K562 (cell line): ENCODE data around the gene PCDHGB2. TPM values are rescaled to one million over a fixed set of nuclear protein-coding genes. Genes with fewer than 3 reads are reported as not detected.

Experiments used
- ATAC-seq: fragments of 200-7000 bp; cut with Tn5 transposase; 3 replicates; pipeline ENCODE4 v1.9.1; 2020; ENCODE audit warnings: moderate library complexity
- BruUV-seq: library from RNA; stranded (reverse); fragments of 400-500 nt; replicated peaks from 2 replicates; lab custom pipeline; 2021; lab: Mats Ljungman, UMichigan
- CTCF ChIA-PET: fragments of 300-600 bp; formaldehyde crosslinking; extraction: SDS; loops from one replicate; lab custom pipeline; 2021; ENCODE audit warnings: low intra/inter-chr PET ratio; lab: Yijun Ruan, JAX
- POLR2A ChIA-PET: fragments of 300-600, 350-650 bp; sonication (Branson Sonifier 250); formaldehyde crosslinking; extraction: SDS; loops from one replicate; lab custom pipeline; 2021; ENCODE audit warnings: antibody characterized with exemption, inconsistent platforms; lab: Yijun Ruan, JAX
- DNase-seq, 4 experiments: peaks; one replicate each; pipeline versions ENCODE4 v3.0.0 to v3.0.0-alpha.2; 2011 to 2018; ENCODE audit warnings: low spot score in 3 of 4, mixed read lengths in 3 of 4; ENCODE audit errors: extremely low read depth in 1 of 4
- FAIRE-seq: peaks from 2 replicates; lab custom pipeline; 2011; peaks lifted over from hg19 to GRCh38; lab: Jason Lieb, UNC
- H2AFZ ChIP-seq: 2 replicates; pipeline ENCODE4 v1.6.0; 2011; ENCODE audit warnings: low read depth, low read length, control low read depth, inconsistent platforms
- H3K27ac ChIP-seq: fragments of 200-600 bp; 3 replicates; pipeline ENCODE4 v1.8.0; 2011; ENCODE audit warnings: low read depth, mild to moderate bottlenecking, control low read depth, inconsistent platforms, low read length, moderate library complexity, mixed read lengths; ENCODE audit errors: extremely low read depth
- H3K27me3 ChIP-seq, 2 experiments: fragments of 300-600 bp in 1 of 2; 2 replicates in 1 of 2; 3 replicates in 1 of 2; pipeline versions ENCODE4 v1.6.0 to v1.8.0; 2011; ENCODE audit warnings: inconsistent platforms in 2 of 2, low read length in 2 of 2, mild to moderate bottlenecking in 1 of 2, mixed read lengths in 1 of 2, moderate library complexity in 1 of 2; ENCODE audit not compliant: control insufficient read depth in 2 of 2, insufficient read depth in 2 of 2
- H3K36me3 ChIP-seq: fragments of 300-600 bp; 3 replicates; pipeline ENCODE4 v1.8.0; 2011; ENCODE audit warnings: mild to moderate bottlenecking, low read length, inconsistent platforms; ENCODE audit not compliant: control insufficient read depth, insufficient read depth
- H3K4me1 ChIP-seq, 2 experiments: fragments of 200-600 bp in 1 of 2; replicated peaks in 1 of 2; 2 replicates in 1 of 2; 3 replicates in 1 of 2; pipeline versions ENCODE4 v1.5.1 to v1.8.0; 2011; ENCODE audit warnings: inconsistent platforms in 2 of 2, low read length in 2 of 2, mild to moderate bottlenecking in 1 of 2, mixed read lengths in 1 of 2, moderate library complexity in 1 of 2; ENCODE audit not compliant: control insufficient read depth in 2 of 2, insufficient read depth in 2 of 2
- H3K4me2 ChIP-seq: 2 replicates; pipeline ENCODE4 v1.6.1; 2011; ENCODE audit warnings: low read length, control low read depth, inconsistent platforms, mixed read lengths; ENCODE audit not compliant: insufficient read depth
- H3K4me3 ChIP-seq: fragments of 200-600 bp; sonication (generic), shearing (Covaris generic); 2 replicates; pipeline ENCODE4 v1.5.1; 2016; ENCODE audit warnings: control low read depth, inconsistent platforms
- H3K79me2 ChIP-seq: fragments of 200-600 bp; 3 replicates; pipeline ENCODE4 v1.8.0; 2011; ENCODE audit warnings: low read length, inconsistent platforms; ENCODE audit not compliant: control insufficient read depth, insufficient read depth
- H3K9ac ChIP-seq, 2 experiments: 2 replicates each; pipeline versions ENCODE4 v1.6.0 to v1.6.1; 2011; ENCODE audit warnings: low read depth in 2 of 2, low read length in 2 of 2, control low read depth in 1 of 2, inconsistent platforms in 1 of 2, mild to moderate bottlenecking in 1 of 2, mixed read lengths in 1 of 2; ENCODE audit not compliant: insufficient read depth in 1 of 2
- H3K9me1 ChIP-seq: one replicate; pipeline ENCODE4 v1.6.0; 2011; ENCODE audit warnings: inconsistent platforms, mild to moderate bottlenecking, low read length, moderate library complexity; ENCODE audit not compliant: control insufficient read depth, insufficient read depth
- H3K9me3 ChIP-seq: replicated peaks from 2 replicates; pipeline ENCODE4 v1.5.1; 2011; ENCODE audit warnings: low read depth, low read length, inconsistent platforms; ENCODE audit not compliant: control insufficient read depth, insufficient read depth
- H4K20me1 ChIP-seq: replicated peaks from 2 replicates; pipeline ENCODE4 v1.6.1; 2011; ENCODE audit warnings: low read length, inconsistent platforms, mixed read lengths; ENCODE audit not compliant: control insufficient read depth, insufficient read depth
- FOXJ2 ChIP-seq: fragments of 200-800 bp; sonication (Bioruptor generic); IDR thresholded peaks from 2 replicates; pipeline ENCODE4 v1.6.1; 2016; ENCODE audit warnings: missing genetic modification characterization, missing compliant biosample characterization
- HDGF ChIP-seq: fragments of 450-650 bp; IDR thresholded peaks from 2 replicates; pipeline ENCODE4 v1.6.1; 2016
- KAT2B ChIP-seq: IDR thresholded peaks from one replicate; pipeline ENCODE4 v1.6.1; 2012; ENCODE audit warnings: low read depth, mild to moderate bottlenecking, control low read depth, inconsistent platforms, low read length, moderate library complexity
- MED1 ChIP-seq: sonication (generic); formaldehyde crosslinking; IDR thresholded peaks from 2 replicates; pipeline ENCODE4 v1.8.1; 2023; ENCODE audit warnings: missing genetic modification reagents, borderline replicate concordance
- ZNF507 ChIP-seq: conservative IDR thresholded peaks from 2 replicates; pipeline ENCODE4 v1.6.1; 2017; ENCODE audit warnings: missing genetic modification characterization, missing compliant biosample characterization
- ZNF561 ChIP-seq: fragments of 450-650 bp; formaldehyde crosslinking; conservative IDR thresholded peaks from 2 replicates; pipeline ENCODE4 v1.4.0; 2020; ENCODE audit warnings: mild to moderate bottlenecking, moderate library complexity
- whole genome bisulfite sequencing: fragments of 100-300 bp; shearing (Covaris generic); methylation state at CpG from one replicate; pipeline ENCODE4 v1.1.6; 2016; ENCODE audit warnings: low coverage, mixed read lengths; ENCODE audit not compliant: insufficient coverage; ENCODE audit errors: missing lambda C conversion rate; 5-methylcytosine and 5-hydroxymethylcytosine counted together
- in situ Hi-C: fragments of 300-500 bp; cut with MboI; formaldehyde crosslinking; loops from 4 replicates; pipeline ENCODE4 v1.15.0; 2018; ENCODE audit warnings: inconsistent platforms, mixed read lengths
- intact Hi-C: fragments of 100-400 bp; cut with micrococcal nuclease; formaldehyde crosslinking; loops from 2 replicates; pipeline ENCODE4 v1.14.2; 2022
- polyA plus RNA-seq, 8 experiments: library from polyadenylated mRNA; depleted of rRNA in 4 of 8; stranded (reverse) in 5 of 8; unstranded in 3 of 8; fragments of >200 nt; fragmentation: Nextera tagmentation in 2 of 8; fragmentation: Illumina TruSeq in 1 of 8; extraction: Ambion mirVana in 2 of 8; extraction: Trizol in 1 of 8; gene quantifications; 2 replicates each; pipeline versions ENCODE4 v1.2.1 to v1.2.3, GENCODE V29; 2011 to 2014; ENCODE audit warnings: inconsistent platforms in 1 of 8, missing spikeins in 1 of 8
- total RNA-seq, 7 experiments: library from RNA; depleted of rRNA in 6 of 7; stranded (reverse); fragments of >200 nt in 6 of 7; fragmentation: Illumina TruSeq in 2 of 7; extraction: Trizol in 2 of 7; gene quantifications; 2 replicates each; pipeline versions ENCODE4 v1.2.1 to v1.2.3, GENCODE V29; 2011 to 2021; ENCODE audit warnings: low replicate concordance in 1 of 7
- TF ChIP-seq, protein P1 (sequence below): sonication (generic); formaldehyde crosslinking; IDR thresholded peaks from 2 replicates; pipeline ENCODE4 v1.9.0; 2022; ENCODE audit warnings: mild to moderate bottlenecking, missing genetic modification reagents

Gene PCDHGB2
- total and polyA plus RNA-seq, 9 of the 15 experiments (the other 6 are each of a cell fraction or from before 2014, with no cell fraction given), result 0.06 to 0.54 (median 0.29) TPM; not detected in 1

DNA sequence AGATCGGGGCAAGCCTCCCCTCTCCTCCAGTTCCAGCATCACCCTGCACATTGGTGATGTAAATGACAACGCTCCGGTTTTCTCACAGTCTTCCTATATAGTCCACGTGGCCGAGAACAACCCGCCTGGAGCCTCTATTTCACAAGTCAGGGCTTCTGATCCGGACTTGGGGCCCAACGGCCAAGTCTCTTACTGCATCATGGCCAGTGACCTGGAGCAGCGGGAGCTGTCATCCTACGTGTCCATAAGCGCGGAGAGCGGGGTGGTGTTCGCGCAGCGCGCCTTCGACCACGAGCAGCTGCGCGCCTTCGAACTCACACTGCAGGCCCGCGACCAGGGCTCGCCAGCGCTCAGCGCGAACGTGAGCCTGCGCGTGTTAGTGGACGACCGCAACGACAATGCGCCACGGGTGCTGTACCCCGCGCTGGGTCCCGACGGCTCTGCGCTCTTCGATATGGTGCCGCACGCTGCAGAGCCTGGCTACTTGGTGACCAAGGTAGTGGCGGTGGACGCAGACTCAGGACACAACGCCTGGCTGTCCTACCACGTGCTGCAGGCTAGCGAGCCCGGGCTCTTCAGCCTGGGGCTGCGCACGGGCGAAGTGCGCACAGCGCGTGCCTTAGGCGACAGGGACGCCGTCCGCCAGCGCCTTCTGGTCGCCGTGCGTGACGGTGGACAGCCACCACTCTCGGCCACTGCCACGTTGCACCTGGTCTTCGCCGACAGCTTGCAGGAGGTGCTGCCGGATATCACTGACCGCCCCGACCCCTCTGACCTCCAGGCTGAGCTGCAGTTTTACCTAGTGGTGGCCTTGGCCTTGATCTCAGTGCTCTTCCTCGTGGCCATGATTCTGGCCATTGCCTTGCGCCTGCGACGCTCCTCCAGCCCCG is 29.6 kb downstream of the PCDHGB2 start:
- in situ Hi-C loops, result no loop called here
- Histone ChIP-seq H3K27me3 (peaks cover 3 to 32% of the 10 kb centered on the region in 2 experiments; a peak in 3 of 5 replicates), H3K4me1 (peaks cover 0 to 13% of the 10 kb centered on the region in 2 experiments; a peak in 1 of 5 replicates), H3K27ac (no peak overlapping the region), H4K20me1 (no peaks in the 10 kb centered on the region), H3K79me2 (no peaks in the 10 kb centered on the region), H3K9me3 (no peaks in the 10 kb centered on the region), H3K4me2 (no peak overlapping the region), H2AFZ (no peak overlapping the region), H3K9me1 (no peaks in the 10 kb centered on the region), H3K9ac (no peak overlapping the region), H3K4me3 (no peak overlapping the region), H3K36me3 (no peaks in the 10 kb centered on the region)
- intact Hi-C loops, result no loop called here
- FAIRE-seq, result no peak
- BruUV-seq, result no TSS peak
- TF ChIP-seq KAT2B, result no peak
- no peak for TF ChIP-seq ZNF561 (CRISPR knock-in tag)
- TF ChIP-seq MED1 (CRISPR knock-in tag), result no peak
- TF ChIP-seq HDGF, result no peak
- TF ChIP-seq, protein P1, sequence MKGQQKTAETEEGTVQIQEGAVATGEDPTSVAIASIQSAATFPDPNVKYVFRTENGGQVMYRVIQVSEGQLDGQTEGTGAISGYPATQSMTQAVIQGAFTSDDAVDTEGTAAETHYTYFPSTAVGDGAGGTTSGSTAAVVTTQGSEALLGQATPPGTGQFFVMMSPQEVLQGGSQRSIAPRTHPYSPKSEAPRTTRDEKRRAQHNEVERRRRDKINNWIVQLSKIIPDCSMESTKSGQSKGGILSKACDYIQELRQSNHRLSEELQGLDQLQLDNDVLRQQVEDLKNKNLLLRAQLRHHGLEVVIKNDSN, result no peak
- no peak for TF ChIP-seq FOXJ2 (tag)
- TF ChIP-seq ZNF507, result no peak
- POLR2A ChIA-PET, result no interaction called here
- ATAC-seq, result no peak
- no peak for DNase-seq
- CTCF ChIA-PET, result no interaction called here
- WGBS, result 31% methylated on average over 71 of the region's 77 CpGs
